ENCODE data around the gene HMGCLL1. TPM values are rescaled to one million over a fixed set of nuclear protein-coding genes. Genes with fewer than 3 reads are reported as not detected.

The HMGCLL1 gene
- total RNA-seq, 2 donors from 2014 or later, result 0.18 to 0.47 TPM

- ATAC-seq (no peak), DNase-seq (no peak)
- intact Hi-C loops (cut with DNase I, micrococcal nuclease), result no loop called here
Observed at GRCh38 chr6:55469951-55470366, 109.0 kb downstream of the HMGCLL1 start.

DNA sequence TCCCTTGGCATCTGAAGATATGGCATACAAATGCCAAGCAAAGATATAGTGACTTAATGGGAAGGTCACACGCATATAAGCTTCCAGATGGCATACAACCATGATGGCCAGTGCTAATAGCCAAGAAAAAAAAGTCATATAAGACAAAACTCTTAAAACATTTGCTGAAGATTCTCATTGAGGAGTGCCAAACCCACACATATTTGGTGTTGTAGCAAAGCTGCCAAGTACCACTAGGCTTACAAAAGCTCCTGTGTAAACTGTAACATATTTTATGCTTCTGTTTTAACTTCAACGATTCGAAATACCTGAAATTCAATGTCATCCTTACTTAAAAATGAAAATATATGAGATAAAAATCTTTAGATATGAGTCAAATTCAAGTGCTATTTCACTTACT, 123.0 kb downstream of the HMGCLL1 start:
- intact Hi-C loops (cut with DNase I, micrococcal nuclease), result no loop called here
- DNase-seq (no peak), ATAC-seq (no peak)

DNA sequence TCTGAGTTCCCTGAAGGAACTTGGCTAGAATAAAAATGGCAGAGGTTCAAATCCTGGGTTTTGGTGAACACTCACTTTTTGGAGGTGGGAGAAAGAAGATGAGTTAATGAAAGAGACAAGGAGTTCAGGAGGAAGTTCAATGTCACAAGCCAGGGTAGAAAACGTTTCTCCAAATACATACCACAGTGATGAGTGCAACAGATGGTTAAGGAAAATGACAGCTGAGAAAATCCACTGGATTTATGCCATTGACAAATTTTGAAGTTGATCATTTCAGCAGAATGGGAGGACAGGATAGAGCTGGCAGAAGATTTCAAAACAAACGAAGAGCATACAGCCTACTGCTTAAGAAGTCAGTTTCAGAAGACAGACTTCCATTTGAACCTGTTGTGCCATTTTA, 129.0 kb downstream of the HMGCLL1 start:
- intact Hi-C loops (cut with DNase I, micrococcal nuclease), result no loop called here
- ATAC-seq, result no peak
- no peak for DNase-seq

- no peak for DNase-seq
- ATAC-seq, result no peak
- intact Hi-C loops (cut with DNase I, micrococcal nuclease), result loop anchor here in 1 of 2 donors (5.0 kb wide), 2 partner anchors 503 to 843 kb away; no protein-coding TSS in a partner anchor
Observed at GRCh38 chr6:55449225-55449624, 129.8 kb downstream of the HMGCLL1 start.

DNA sequence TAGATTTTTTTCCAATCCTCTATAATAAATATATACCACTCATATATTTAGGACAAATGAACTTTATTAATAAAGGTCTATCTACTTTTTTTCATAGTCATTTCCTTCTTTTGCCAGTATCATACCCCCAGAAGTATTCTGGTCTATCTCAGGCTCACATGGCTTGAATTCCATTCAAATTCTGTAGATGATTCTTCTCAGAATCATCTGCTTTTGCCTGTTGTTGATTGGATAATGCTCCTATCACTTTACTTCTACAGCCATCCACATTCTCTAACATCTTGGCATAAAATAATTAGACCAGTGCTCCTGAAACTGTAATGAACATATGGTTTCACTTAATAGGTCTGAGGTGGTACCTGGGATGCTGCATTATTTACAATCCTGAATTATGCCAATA, 130.5 kb downstream of the HMGCLL1 start:
- DNase-seq (no peak), ATAC-seq (no peak)
- intact Hi-C loops (cut with DNase I, micrococcal nuclease), result loop anchor here in 1 of 2 donors (5.0 kb wide), 2 partner anchors 504 to 844 kb away; no protein-coding TSS in a partner anchor

- ATAC-seq (no peak), DNase-seq (no peak)
- intact Hi-C loops (cut with DNase I, micrococcal nuclease), result loop anchor here in 1 of 2 donors (5.0 kb wide), 2 partner anchors 504 to 844 kb away; no protein-coding TSS in a partner anchor
Observed at GRCh38 chr6:55447891-55448290, 131.1 kb downstream of the HMGCLL1 start.

DNA sequence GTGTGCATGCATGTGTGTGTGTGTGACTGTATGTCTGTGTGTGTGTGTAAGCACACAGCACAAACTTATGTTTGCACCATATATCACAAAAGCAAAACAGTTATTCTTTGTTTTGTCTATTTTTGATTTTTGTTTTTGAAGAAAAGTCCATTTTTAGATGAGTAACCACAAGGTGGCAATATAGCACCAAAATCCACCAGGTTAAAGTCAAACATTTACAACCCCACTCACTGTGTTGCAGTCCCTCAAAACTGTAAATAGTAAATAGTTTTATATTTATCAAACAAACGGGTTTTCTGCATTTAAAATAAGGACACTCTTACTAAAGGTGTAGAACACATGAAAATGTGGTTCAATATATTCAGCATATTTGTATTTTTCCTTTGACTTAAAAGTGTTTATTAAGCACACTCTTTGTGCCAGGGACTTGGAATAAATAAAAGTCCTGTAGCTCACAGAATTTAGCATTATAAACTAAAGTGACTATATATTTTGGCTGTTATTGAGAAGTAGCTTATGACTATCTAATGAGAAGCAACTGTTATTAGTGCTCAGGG, 133.3 kb downstream of the HMGCLL1 start:
- no peak for ATAC-seq
- intact Hi-C loops (cut with DNase I, micrococcal nuclease), result loop anchor here in 1 of 2 donors (5.0 kb wide), 2 partner anchors 507 to 847 kb away; no protein-coding TSS in a partner anchor

DNA sequence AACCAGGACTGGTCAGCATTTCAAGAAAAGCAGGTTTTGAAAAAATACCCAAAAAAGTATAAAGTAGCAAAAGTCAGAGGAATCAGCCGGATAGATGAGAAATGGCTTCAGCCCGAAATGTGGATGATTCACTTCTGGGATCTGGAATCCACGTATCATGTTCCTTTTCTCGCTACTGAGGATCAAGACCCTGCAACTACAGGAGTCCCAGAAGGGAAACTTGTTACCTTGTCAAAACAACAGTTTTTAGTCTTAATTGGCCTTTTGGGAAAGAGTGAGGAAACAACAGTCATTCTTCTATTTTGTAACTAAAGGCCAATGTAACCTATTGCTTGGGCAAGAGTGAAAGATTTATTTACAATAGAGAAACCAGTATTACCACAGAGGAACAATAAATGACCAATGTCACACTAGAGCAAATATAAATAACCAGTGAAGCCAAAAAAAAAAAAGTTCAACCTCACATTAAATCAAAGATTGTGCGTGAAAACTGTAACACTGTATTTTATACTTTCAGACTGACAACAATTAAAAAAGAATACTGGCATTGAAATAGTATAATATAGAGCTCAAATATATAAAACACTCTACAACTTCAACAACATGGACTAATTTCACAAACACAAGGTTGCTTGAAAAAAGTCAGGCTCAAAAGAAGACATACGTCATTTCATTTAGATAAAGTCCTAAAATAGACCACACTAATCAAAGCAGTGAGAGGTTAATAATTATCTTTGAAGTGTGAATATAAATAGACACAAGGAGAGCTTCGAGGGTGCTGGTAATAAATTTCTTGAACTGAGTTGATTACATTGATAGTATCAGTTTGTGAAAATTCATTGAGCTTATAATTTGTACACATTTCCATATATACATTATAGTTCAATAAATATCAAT, 135.5 kb downstream of the HMGCLL1 start:
- no peak for DNase-seq
- no peak for ATAC-seq
- intact Hi-C loops (cut with DNase I, micrococcal nuclease), result loop anchor here in 1 of 2 donors (5.0 kb wide), 1 partner anchor 444 kb away; no protein-coding TSS in a partner anchor

More for the DNA sequence above, 133.3 kb downstream of the HMGCLL1 start:
- DNase-seq, result no peak

GRCh38 chr6:55438203-55438602, 140.8 kb downstream of the HMGCLL1 start:
- intact Hi-C loops (cut with DNase I, micrococcal nuclease), result no loop called here
- ATAC-seq (no peak), DNase-seq (no peak)

GRCh38 chr6:55437141-55437540, 141.9 kb downstream of the HMGCLL1 start:
- intact Hi-C loops (cut with DNase I, micrococcal nuclease), result no loop called here
- ATAC-seq (no peak), DNase-seq (no peak)

- intact Hi-C loops (cut with DNase I, micrococcal nuclease), result no loop called here
- ATAC-seq (no peak), DNase-seq (no peak)
Observed at GRCh38 chr6:55433446-55434130, 145.4 kb downstream of the HMGCLL1 start.

GRCh38 chr6:55423933-55424332, 155.1 kb downstream of the HMGCLL1 start:
- ATAC-seq (no peak), DNase-seq (no peak)
- intact Hi-C loops (cut with DNase I, micrococcal nuclease), result no loop called here

- intact Hi-C loops (cut with DNase I, micrococcal nuclease), result no loop called here
- no peak for ATAC-seq
- no peak for DNase-seq
Observed at GRCh38 chr6:55410674-55411073, 168.3 kb downstream of the HMGCLL1 start.

GRCh38 chr6:55405474-55406235, 173.3 kb downstream of the HMGCLL1 start:
- intact Hi-C loops (cut with DNase I, micrococcal nuclease), result no loop called here
- no peak for ATAC-seq
- DNase-seq, result no peak

DNA sequence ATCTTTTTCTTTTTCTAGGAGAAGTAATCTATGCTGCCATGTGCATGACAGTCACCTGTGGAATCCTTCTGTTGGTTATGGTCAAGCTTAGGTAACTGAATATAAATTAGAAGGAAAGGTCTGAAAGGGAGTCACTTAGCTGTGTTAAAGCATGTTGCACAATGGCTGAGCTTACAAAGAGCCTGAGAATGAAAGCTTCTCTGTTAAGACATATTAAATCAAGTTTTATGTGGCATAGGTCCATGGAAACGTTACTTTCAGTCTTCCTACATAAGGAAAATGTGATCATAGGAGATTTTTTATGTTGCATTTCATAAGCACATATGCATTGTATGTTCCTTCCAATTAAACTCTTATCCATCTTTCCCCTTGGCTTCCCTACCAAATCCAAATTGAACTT, 179.6 kb downstream of the HMGCLL1 start:
- intact Hi-C loops (cut with DNase I, micrococcal nuclease), result no loop called here
- no peak for DNase-seq
- no peak for ATAC-seq

- ATAC-seq (no peak), DNase-seq (no peak)
- intact Hi-C loops (cut with DNase I, micrococcal nuclease), result no loop called here
Observed at GRCh38 chr6:55397986-55398385, 181.0 kb downstream of the HMGCLL1 start.

DNA sequence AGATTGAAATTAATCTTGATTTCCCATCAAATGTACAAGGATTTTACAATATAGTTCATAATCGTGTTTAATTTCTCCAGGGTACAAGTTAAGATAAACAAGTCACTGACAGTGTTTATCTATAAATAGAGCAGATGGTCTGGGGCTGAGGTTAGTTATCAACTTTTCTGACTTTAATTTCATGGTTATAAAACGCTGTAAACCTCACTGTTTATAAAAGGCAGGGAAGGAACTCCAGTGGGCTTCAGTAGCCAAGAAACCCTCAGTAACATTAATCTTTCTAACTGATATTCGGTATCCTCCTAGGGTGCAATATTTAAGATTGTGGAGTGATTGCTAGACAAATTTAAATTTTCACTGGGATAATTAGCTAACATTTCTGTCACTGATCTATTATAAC, 183.1 kb downstream of the HMGCLL1 start:
- intact Hi-C loops (cut with DNase I, micrococcal nuclease), result no loop called here
- DNase-seq, result no peak
- no peak for ATAC-seq

DNA sequence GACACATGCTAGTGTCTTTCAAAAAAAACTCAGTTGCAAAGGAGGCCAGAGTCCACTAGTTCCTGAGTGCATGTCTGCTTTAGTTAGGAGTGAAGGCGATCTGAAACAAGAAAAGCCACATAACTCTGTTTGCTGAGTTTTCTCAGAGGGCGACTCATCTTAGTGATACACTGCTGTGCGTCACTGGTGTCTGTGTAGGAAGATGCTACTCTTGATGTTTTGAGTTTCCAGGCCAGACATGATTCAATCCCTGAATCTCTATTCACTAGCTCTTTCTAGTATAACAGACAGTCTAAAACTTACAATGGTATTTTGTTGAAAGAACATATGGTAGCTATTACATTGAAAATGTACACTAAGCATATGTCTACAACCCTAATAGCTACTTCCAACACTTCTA, 190.8 kb downstream of the HMGCLL1 start:
- intact Hi-C loops (cut with DNase I, micrococcal nuclease), result no loop called here
- ATAC-seq, result no peak

More for the DNA sequence above, 190.8 kb downstream of the HMGCLL1 start:
- no peak for DNase-seq

Measured in left colon (tissue), 2 donors.